Endothelial cell (in vitro differentiated cells): ENCODE results near the gene SGCE. TPM values are rescaled to one million over a fixed set of nuclear protein-coding genes. Genes with fewer than 3 reads are reported as not detected.

Experiments used
- DNase-seq: peaks from one replicate; pipeline ENCODE4 v3.0.0; 2021; ENCODE audit warnings: low spot score
- H3K27ac Mint-ChIP-seq: one replicate; pipeline ENCODE4 v1.8.0; 2021; ENCODE audit warnings: mixed read lengths, inconsistent platforms; ENCODE audit not compliant: unreplicated experiment
- H3K27me3 Mint-ChIP-seq: one replicate; pipeline ENCODE4 v1.8.0; 2021; ENCODE audit warnings: mild to moderate bottlenecking, moderate library complexity, mixed read lengths, inconsistent platforms; ENCODE audit not compliant: unreplicated experiment
- H3K36me3 Mint-ChIP-seq: one replicate; pipeline ENCODE4 v1.8.0; 2021; ENCODE audit warnings: mild to moderate bottlenecking, low read depth, mixed read lengths, inconsistent platforms; ENCODE audit not compliant: unreplicated experiment
- H3K4me1 Mint-ChIP-seq: one replicate; pipeline ENCODE4 v1.8.0; 2021; ENCODE audit warnings: mild to moderate bottlenecking, mixed read lengths, inconsistent platforms; ENCODE audit not compliant: unreplicated experiment
- H3K4me3 Mint-ChIP-seq: one replicate; pipeline ENCODE4 v1.8.0; 2021; ENCODE audit warnings: mild to moderate bottlenecking, mixed read lengths, inconsistent platforms; ENCODE audit not compliant: unreplicated experiment
- H3K9me3 Mint-ChIP-seq: one replicate; pipeline ENCODE4 v1.8.0; 2021; ENCODE audit warnings: mixed read lengths, inconsistent platforms; ENCODE audit not compliant: unreplicated experiment
- total RNA-seq: library from RNA; stranded (reverse); fragmentation: NEBNext Ultra II Directional; extraction: Animal tissue kit (Norgen Biotek cat#: 25700); gene quantifications from one replicate; pipeline ENCODE4 v1.2.1, GENCODE V29; 2021; ENCODE audit not compliant: unreplicated experiment
- TF ChIP-seq, protein P1 (sequence below): fragments of 200-600 bp; sonication (generic); IDR thresholded peaks from one replicate; pipeline ENCODE4 v1.5.0; 2021; ENCODE audit warnings: antibody characterized with exemption; ENCODE audit not compliant: unreplicated experiment

SGCE gene
- total RNA-seq, 1 donor from 2014 or later, result 37.7 TPM

- H3K27me3 Mint-ChIP-seq, result no peaks in the 10 kb centered on the region
- H3K4me1 Mint-ChIP-seq, result peaks cover 6% of the 10 kb centered on the region
- H3K9me3 Mint-ChIP-seq, result no peaks in the 10 kb centered on the region
- DNase-seq, result no peak
- no peak overlapping the region for H3K4me3 Mint-ChIP-seq
- TF ChIP-seq, protein P1, sequence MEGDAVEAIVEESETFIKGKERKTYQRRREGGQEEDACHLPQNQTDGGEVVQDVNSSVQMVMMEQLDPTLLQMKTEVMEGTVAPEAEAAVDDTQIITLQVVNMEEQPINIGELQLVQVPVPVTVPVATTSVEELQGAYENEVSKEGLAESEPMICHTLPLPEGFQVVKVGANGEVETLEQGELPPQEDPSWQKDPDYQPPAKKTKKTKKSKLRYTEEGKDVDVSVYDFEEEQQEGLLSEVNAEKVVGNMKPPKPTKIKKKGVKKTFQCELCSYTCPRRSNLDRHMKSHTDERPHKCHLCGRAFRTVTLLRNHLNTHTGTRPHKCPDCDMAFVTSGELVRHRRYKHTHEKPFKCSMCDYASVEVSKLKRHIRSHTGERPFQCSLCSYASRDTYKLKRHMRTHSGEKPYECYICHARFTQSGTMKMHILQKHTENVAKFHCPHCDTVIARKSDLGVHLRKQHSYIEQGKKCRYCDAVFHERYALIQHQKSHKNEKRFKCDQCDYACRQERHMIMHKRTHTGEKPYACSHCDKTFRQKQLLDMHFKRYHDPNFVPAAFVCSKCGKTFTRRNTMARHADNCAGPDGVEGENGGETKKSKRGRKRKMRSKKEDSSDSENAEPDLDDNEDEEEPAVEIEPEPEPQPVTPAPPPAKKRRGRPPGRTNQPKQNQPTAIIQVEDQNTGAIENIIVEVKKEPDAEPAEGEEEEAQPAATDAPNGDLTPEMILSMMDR, result no peak
- no peak overlapping the region for H3K27ac Mint-ChIP-seq
- no peaks in the 10 kb centered on the region for H3K36me3 Mint-ChIP-seq
Measured at GRCh38 chr7:94557215-94557614, 98.7 kb downstream of the SGCE start.

- DNase-seq, result no peak
- Mint-ChIP-seq H3K27ac (no peak overlapping the region), H3K4me1 (no peaks in the 10 kb centered on the region), H3K9me3 (no peaks in the 10 kb centered on the region), H3K36me3 (no peaks in the 10 kb centered on the region), H3K27me3 (no peaks in the 10 kb centered on the region), H3K4me3 (no peak overlapping the region)
- TF ChIP-seq, protein P1, result no peak
Measured at GRCh38 chr7:94556028-94556427, 99.9 kb downstream of the SGCE start.

DNA sequence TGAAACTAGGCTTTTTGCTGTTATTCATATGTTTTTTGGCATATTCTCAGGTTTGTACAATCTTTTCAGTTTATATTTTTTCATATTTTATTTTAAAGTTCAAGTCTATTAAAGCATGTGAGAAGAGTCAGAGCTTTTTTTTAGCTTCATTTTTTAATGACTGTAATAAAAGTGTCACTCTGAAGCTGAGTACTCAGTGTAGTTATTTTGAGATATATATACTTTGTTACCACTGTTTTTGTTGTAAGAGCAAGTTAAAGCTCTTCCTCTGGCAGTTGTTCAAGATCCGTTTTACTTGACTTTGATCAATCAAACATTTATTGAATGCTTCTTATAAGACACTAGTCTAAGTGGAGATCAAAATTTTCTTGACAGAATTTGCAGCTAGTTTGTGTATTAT is 108.8 kb downstream of the SGCE start:
- TF ChIP-seq, protein P1, result no peak
- Mint-ChIP-seq H3K27ac (no peak overlapping the region), H3K36me3 (no peaks in the 10 kb centered on the region), H3K27me3 (no peaks in the 10 kb centered on the region), H3K9me3 (no peaks in the 10 kb centered on the region), H3K4me1 (no peaks in the 10 kb centered on the region), H3K4me3 (no peak overlapping the region)
- no peak for DNase-seq

DNA sequence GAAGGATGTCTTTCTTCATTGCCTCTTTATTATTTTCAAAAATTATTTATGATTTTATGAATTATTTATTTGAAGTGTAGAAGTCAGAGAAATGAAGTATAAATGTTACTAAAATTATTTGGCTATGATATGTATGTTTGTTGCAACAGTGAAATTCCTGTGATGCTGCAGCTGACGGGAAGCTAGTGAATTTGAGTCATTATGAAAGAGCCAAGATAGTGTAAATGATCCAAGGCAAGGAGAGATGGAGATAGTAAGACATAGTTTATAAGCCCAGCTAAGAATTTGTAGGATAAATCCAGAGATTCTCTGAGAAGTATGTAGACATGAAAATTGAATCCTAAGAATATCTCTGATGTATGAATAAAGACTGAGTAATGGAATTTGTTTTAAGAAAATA is 115.5 kb downstream of the SGCE start:
- Mint-ChIP-seq H3K36me3 (no peaks in the 10 kb centered on the region), H3K9me3 (no peaks in the 10 kb centered on the region), H3K27me3 (no peaks in the 10 kb centered on the region), H3K27ac (no peak overlapping the region), H3K4me1 (no peaks in the 10 kb centered on the region), H3K4me3 (no peak overlapping the region)
- DNase-seq, result no peak
- TF ChIP-seq, protein P1, result no peak

Other genes with a start within 250 kb of the SGCE start
- 28.8 TPM for gene CASD1, start 146.3 kb downstream of the SGCE start, total RNA-seq